IMR-90 (cell line): ENCODE results near the gene PAMR1. TPM values are rescaled to one million over a fixed set of nuclear protein-coding genes. Genes with fewer than 3 reads are reported as not detected.

ENCODE experiments used
- ATAC-seq: fragments of 200-7000 bp; cut with Tn5 transposase; 2 replicates; pipeline ENCODE4 v1.9.1; 2020; ENCODE audit warnings: low read depth, mild to moderate bottlenecking, moderate library complexity
- BruUV-seq: library from RNA; stranded (reverse); fragments of 400-500 nt; replicated peaks from 2 replicates; lab custom pipeline; 2021; lab: Mats Ljungman, UMichigan
- CTCF ChIA-PET: fragments of 300-600 bp; formaldehyde crosslinking; extraction: SDS; loops from one replicate; lab custom pipeline; 2021; ENCODE audit warnings: antibody characterized with exemption; lab: Yijun Ruan, JAX
- POLR2A ChIA-PET: fragments of 300-600 bp; sonication (Branson Sonifier 250); formaldehyde crosslinking; loops from one replicate; lab custom pipeline; 2022; ENCODE audit warnings: antibody characterized with exemption; ENCODE audit not compliant: unreplicated experiment; lab: Charles Lee
- DNase-seq: peaks from one replicate; pipeline ENCODE4 v3.0.0; 2013
- H2AFZ ChIP-seq: replicated peaks from 2 replicates; pipeline ENCODE3; 2013; ENCODE audit warnings: low read length, mild to moderate bottlenecking; ENCODE audit not compliant: poor library complexity
- H2AK5ac ChIP-seq: 2 replicates; pipeline ENCODE4 v1.6.1; 2013; ENCODE audit warnings: low read depth, low read length, inconsistent platforms
- H2AK9ac ChIP-seq: replicated peaks from 2 replicates; pipeline ENCODE3; 2013; ENCODE audit warnings: mild to moderate bottlenecking, low read depth, low read length, moderate library complexity; ENCODE audit not compliant: poor library complexity
- H2BK120ac ChIP-seq: 2 replicates; pipeline ENCODE4 v1.6.1; 2013; ENCODE audit warnings: low read depth, low read length, inconsistent platforms
- H2BK15ac ChIP-seq: 3 replicates; pipeline ENCODE4 v1.6.1; 2013; ENCODE audit warnings: low read depth, low read length, inconsistent platforms
- H2BK20ac ChIP-seq: 2 replicates; pipeline ENCODE4 v1.6.1; 2013; ENCODE audit warnings: low read depth, mild to moderate bottlenecking, inconsistent platforms, low read length, moderate library complexity
- H2BK5ac ChIP-seq: 2 replicates; pipeline ENCODE4 v1.6.1; 2013; ENCODE audit warnings: mild to moderate bottlenecking, low read depth, low read length, inconsistent platforms; ENCODE audit not compliant: poor library complexity, severe bottlenecking
- H3K14ac ChIP-seq: replicated peaks from 2 replicates; pipeline ENCODE4 v1.6.1; 2013; ENCODE audit warnings: low read depth, low read length, inconsistent platforms
- H3K18ac ChIP-seq: 2 replicates; pipeline ENCODE4 v1.6.1; 2013; ENCODE audit warnings: low read depth, low read length, control low read depth
- H3K23ac ChIP-seq: 2 replicates; pipeline ENCODE4 v1.6.1; 2013; ENCODE audit warnings: low read depth, low read length, inconsistent platforms
- H3K27ac ChIP-seq: 2 replicates; pipeline ENCODE4 v1.5.1; 2013; ENCODE audit warnings: mild to moderate bottlenecking, control low read depth, low read length; ENCODE audit not compliant: insufficient read depth
- H3K27me3 ChIP-seq: 2 replicates; pipeline ENCODE4 v1.6.1; 2013; ENCODE audit warnings: low read length; ENCODE audit not compliant: control insufficient read depth, insufficient read depth
- H3K36me3 ChIP-seq: 2 replicates; pipeline ENCODE4 v1.6.1; 2013; ENCODE audit warnings: low read length, mixed read lengths; ENCODE audit not compliant: control insufficient read depth, insufficient read depth
- H3K4ac ChIP-seq: 2 replicates; pipeline ENCODE4 v1.6.1; 2013; ENCODE audit warnings: low read depth, low read length, inconsistent platforms
- H3K4me1 ChIP-seq: 2 replicates; pipeline ENCODE4 v1.6.1; 2013; ENCODE audit warnings: low read length, mixed read lengths; ENCODE audit not compliant: control insufficient read depth, insufficient read depth
- H3K4me2 ChIP-seq: 2 replicates; pipeline ENCODE4 v1.6.1; 2013; ENCODE audit warnings: low read depth, mild to moderate bottlenecking, control low read depth, low read length, moderate library complexity
- H3K4me3 ChIP-seq: 2 replicates; pipeline ENCODE4 v1.5.1; 2013; ENCODE audit warnings: low read depth, mild to moderate bottlenecking, control low read depth, low read length, moderate library complexity; ENCODE audit not compliant: insufficient read depth
- H3K56ac ChIP-seq: 2 replicates; pipeline ENCODE4 v1.6.1; 2013; ENCODE audit warnings: low read length, inconsistent platforms; ENCODE audit not compliant: insufficient read depth; ENCODE audit errors: extremely low read depth
- H3K79me1 ChIP-seq, 2 experiments: 2 replicates each; pipeline ENCODE4 v1.6.1; 2013; ENCODE audit warnings: low read length in 2 of 2, inconsistent platforms in 1 of 2, low read depth in 1 of 2
- H3K9ac ChIP-seq: 2 replicates; pipeline ENCODE4 v1.6.1; 2013; ENCODE audit warnings: low read depth, low read length, control low read depth
- H3K9me1 ChIP-seq: 2 replicates; pipeline ENCODE4 v1.6.1; 2013; ENCODE audit warnings: low read length, inconsistent platforms; ENCODE audit not compliant: insufficient read depth
- H3K9me3 ChIP-seq: 2 replicates; pipeline ENCODE4 v1.6.1; 2013; ENCODE audit warnings: low read length; ENCODE audit not compliant: control insufficient read depth, insufficient read depth
- H4K20me1 ChIP-seq: 2 replicates; pipeline ENCODE4 v1.6.1; 2013; ENCODE audit warnings: low read length, inconsistent platforms; ENCODE audit not compliant: insufficient read depth
- H4K5ac ChIP-seq: 2 replicates; pipeline ENCODE4 v1.6.1; 2013; ENCODE audit warnings: mild to moderate bottlenecking, low read depth, low read length, control low read depth
- H4K8ac ChIP-seq, 2 experiments: 2 replicates each; pipeline ENCODE4 v1.6.1; 2013; ENCODE audit warnings: low read depth in 2 of 2, low read length in 2 of 2, control low read depth in 1 of 2, inconsistent platforms in 1 of 2
- H4K91ac ChIP-seq: 2 replicates; pipeline ENCODE4 v1.6.1; 2013; ENCODE audit warnings: low read depth, low read length, inconsistent platforms; ENCODE audit not compliant: insufficient read depth
- BHLHE40 ChIP-seq: fragments of 150-350 bp; IDR thresholded peaks from 2 replicates; pipeline ENCODE4 v1.6.1; 2016; ENCODE audit warnings: mild to moderate bottlenecking, low read depth, low read length
- CHD1 ChIP-seq: IDR thresholded peaks from 2 replicates; pipeline ENCODE4 v1.6.1; 2012; ENCODE audit warnings: low read depth, low read length, improper control_type of control experiment
- CTCF ChIP-seq: conservative IDR thresholded peaks from 2 replicates; pipeline ENCODE4 v1.5.1; 2012; ENCODE audit warnings: mild to moderate bottlenecking, low read depth, low read length, improper control_type of control experiment
- MAFK ChIP-seq: IDR thresholded peaks from 2 replicates; pipeline ENCODE4 v1.6.1; 2012; ENCODE audit warnings: low read depth, low read length, improper control_type of control experiment
- MAZ ChIP-seq: IDR thresholded peaks from 2 replicates; pipeline ENCODE4 v1.6.1; 2012; ENCODE audit warnings: low read depth, mild to moderate bottlenecking, low read length, improper control_type of control experiment, moderate library complexity, borderline replicate concordance
- NFE2L2 ChIP-seq: fragments of 150-350 bp; IDR thresholded peaks from 2 replicates; pipeline ENCODE4 v1.6.1; 2016; ENCODE audit warnings: low read depth, mild to moderate bottlenecking, low read length
- POLR2A ChIP-seq: IDR thresholded peaks from 2 replicates; pipeline ENCODE4 v1.6.1; 2012; ENCODE audit warnings: mild to moderate bottlenecking, low read depth, low read length
- RAD21 ChIP-seq: IDR thresholded peaks from 2 replicates; pipeline ENCODE4 v1.6.1; 2012; ENCODE audit warnings: low read length, improper control_type of control experiment
- SMC3 ChIP-seq: fragments of 150-350 bp; IDR thresholded peaks from 2 replicates; pipeline ENCODE4 v1.6.1; 2016; ENCODE audit warnings: low read depth, mild to moderate bottlenecking, antibody characterized with exemption, low read length, moderate library complexity
- WGBS, 2 experiments: methylation state at CpG; one replicate each; pipeline versions ENCODE4 v1.1.5 to v1.1.7; 2013; ENCODE audit warnings: missing lambda C conversion rate in 2 of 2; ENCODE audit not compliant: insufficient read length in 1 of 2; ENCODE audit errors: extremely low coverage in 2 of 2; 5-methylcytosine and 5-hydroxymethylcytosine counted together
- dilution Hi-C: fragments of 300-500 bp; cut with HindIII; formaldehyde crosslinking; loops from one replicate; pipeline ENCODE4 v1.14.3; 2018; ENCODE audit warnings: low sequenced_read_pairs; ENCODE audit not compliant: unreplicated experiment
- in situ Hi-C: fragments of 300-500 bp; cut with MboI; formaldehyde crosslinking; loops from 3 replicates; pipeline ENCODE4 v1.14.3; 2019; ENCODE audit warnings: low sequenced_read_pairs, inconsistent platforms, mixed read lengths
- intact Hi-C: fragments of 100-400 bp; cut with micrococcal nuclease; formaldehyde crosslinking; loops from 2 replicates; pipeline ENCODE4 v1.10.0; 2022
- polyA plus RNA-seq, 3 experiments: library from polyadenylated mRNA; depleted of rRNA; stranded (reverse); fragments of >200 nt; gene quantifications; 2 replicates each; pipeline ENCODE4 v1.2.3, GENCODE V29; 2012; ENCODE audit warnings: low replicate concordance in 1 of 3
- total RNA-seq: library from RNA; depleted of rRNA; stranded (reverse); fragments of >200 nt; gene quantifications from 2 replicates; pipeline ENCODE4 v1.2.3, GENCODE V29; 2012

PAMR1 gene
- total and polyA plus RNA-seq, 2 of the 4 experiments (the other 2 are of a cell fraction), result 70.7 to 80.7 TPM

- Histone ChIP-seq H2BK20ac (peak overlapping the region; percentile 90), H3K27ac (peak overlapping the region; percentile 81; the same call in 1 of the 2 replicates), H3K4ac (peak overlapping the region; percentile 86), H3K56ac (no peak overlapping the region), H3K79me1 (peaks cover 0 to 14% of the 10 kb centered on the region in 2 experiments; a peak in 3 of 4 replicates), H3K9me1 (peaks cover 10% of the 10 kb centered on the region), H4K91ac (peak overlapping the region; percentile 56), H4K8ac (peak overlapping the region in 1 of 2 experiments; percentile 62; a peak in 1 of 4 replicates), H3K14ac (0 out of 2 replicates have a peak overlapping the region, but pooled peaks have one; percentile 11), H4K20me1 (no peaks in the 10 kb centered on the region), H2BK5ac (peak overlapping the region; percentile 91), H3K9me3 (no peaks in the 10 kb centered on the region), H3K4me2 (peak overlapping the region; percentile 68), H3K18ac (peak overlapping the region; percentile 90; the same call in 1 of the 2 replicates), H3K9ac (no peak overlapping the region), H2BK120ac (peak overlapping the region; percentile 73), H4K5ac (no peak overlapping the region), H3K23ac (peak overlapping the region; percentile 10; the same call in 1 of the 2 replicates), H3K4me1 (peaks cover 8% of the 10 kb centered on the region), H3K4me3 (no peak overlapping the region), H2BK15ac (no peak overlapping the region), H2AK9ac (no peak overlapping the region), H3K36me3 (no peaks in the 10 kb centered on the region), H2AK5ac (peak overlapping the region; percentile 90), H3K27me3 (no peaks in the 10 kb centered on the region), H2AFZ (peak overlapping the region; percentile 79)
- TF ChIP-seq RAD21 (peak; percentile 98), POLR2A (0 out of 2 replicates have a peak, but pooled peaks have one; percentile 32), MAZ (peak; percentile 24; the same call in 1 of the 2 replicates), SMC3 (peak; percentile 94), CHD1 (peak; percentile 79; the same call in 1 of the 2 replicates), MAFK (no peak), CTCF (peak; percentile 91), NFE2L2 (no peak), BHLHE40 (peak; percentile 68; the same call in 1 of the 2 replicates)
- intact Hi-C loops (loop anchor here (1.0 to 10.0 kb wide), 8 partner anchors 159 to 1027 kb away; no protein-coding TSS in a partner anchor), dilution Hi-C loops (no loop called here), in situ Hi-C loops (loop anchor here (5.0 kb wide), 1 partner anchor 470 kb away; no protein-coding TSS in a partner anchor)
- ChIA-PET POLR2A (interaction anchor here (0.5 kb wide), 1 partner anchor 403 kb away, joined by 5 read pairs; no protein-coding TSS in a partner anchor), CTCF (interaction anchor here (0.6 to 1.3 kb wide), 11 partner anchors 11 to 912 kb away, joined by 3 to 6 read pairs (median 3); no protein-coding TSS in a partner anchor)
- 80% methylated on average over 1 of the region's 13 CpGs; no CpG with 5 or more reads in 1 of the 2 experiments for WGBS, 2 experiments
- DNase-seq, result peak; percentile 84
- peak; percentile 90 for ATAC-seq
- no TSS peak for BruUV-seq
These were observed 133.3 kb downstream of the PAMR1 start for GRCh38 chr11:35391922-35392688.
